DMS79 (cell line): ENCODE results near the gene ZNF236.

Experiments
- DNase-seq: peaks from one replicate; lab custom pipeline; 2025; lab: John Stamatoyannopoulos, UW

Gene ZNF236

DNA sequence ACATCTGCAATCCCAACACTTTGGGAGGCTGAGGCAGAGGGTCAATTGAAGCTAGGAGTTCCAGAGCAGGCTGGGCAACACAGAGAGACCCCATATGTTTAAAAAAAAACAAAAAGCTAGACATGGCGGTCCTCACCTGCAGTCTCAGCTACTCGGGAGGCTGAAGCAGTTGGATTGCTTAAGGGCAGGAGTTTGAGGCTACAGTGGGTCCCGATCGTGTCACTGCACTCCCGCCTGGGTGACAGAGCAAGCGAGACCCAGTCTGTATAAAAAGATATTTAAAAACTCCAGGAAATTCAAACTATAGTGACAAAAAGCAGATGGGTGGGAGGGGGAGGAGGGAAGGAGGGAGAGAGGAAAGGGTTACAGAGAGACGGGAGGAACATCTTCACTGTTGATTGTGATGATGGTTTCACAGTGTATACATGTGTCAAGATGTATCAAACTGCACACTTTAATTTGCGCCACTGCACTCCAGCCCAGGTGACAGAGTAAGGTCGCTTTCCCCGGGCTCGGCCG is 942 bp upstream of the ZNF236 start:
- DNase-seq: no peak

- DNase-seq: no peak
Observed at GRCh38 chr18:76821875-76822505, 367 bp upstream of the ZNF236 start.

GRCh38 chr18:76823161-76823538 is 793 bp downstream of the ZNF236 start:
- DNase-seq: no peak

DNA sequence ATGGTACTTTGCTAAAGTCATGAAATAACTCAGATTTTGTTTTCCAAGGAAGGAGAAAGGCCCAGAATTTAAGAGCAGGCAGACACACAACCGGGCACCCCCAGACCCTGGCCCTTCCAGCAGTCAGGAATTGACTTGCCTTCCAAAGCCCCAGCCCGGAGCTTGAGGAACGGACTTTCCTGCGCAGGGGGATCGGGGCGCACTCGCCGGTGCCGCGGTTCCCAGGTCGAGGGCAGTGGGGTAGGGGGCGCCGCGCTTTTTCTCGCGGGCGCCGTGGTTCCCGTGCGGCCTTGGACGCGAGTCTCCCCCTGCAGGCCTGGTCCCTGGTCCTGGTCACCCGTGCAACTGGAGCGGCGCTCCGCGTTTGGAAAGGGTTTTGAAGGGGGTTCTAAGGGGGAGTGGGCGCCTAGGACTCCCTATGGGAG is 1.2 kb downstream of the ZNF236 start:
- no peak for DNase-seq

- DNase-seq: no peak
Observed at GRCh38 chr18:76824145-76824676, 1.9 kb downstream of the ZNF236 start.

DNA sequence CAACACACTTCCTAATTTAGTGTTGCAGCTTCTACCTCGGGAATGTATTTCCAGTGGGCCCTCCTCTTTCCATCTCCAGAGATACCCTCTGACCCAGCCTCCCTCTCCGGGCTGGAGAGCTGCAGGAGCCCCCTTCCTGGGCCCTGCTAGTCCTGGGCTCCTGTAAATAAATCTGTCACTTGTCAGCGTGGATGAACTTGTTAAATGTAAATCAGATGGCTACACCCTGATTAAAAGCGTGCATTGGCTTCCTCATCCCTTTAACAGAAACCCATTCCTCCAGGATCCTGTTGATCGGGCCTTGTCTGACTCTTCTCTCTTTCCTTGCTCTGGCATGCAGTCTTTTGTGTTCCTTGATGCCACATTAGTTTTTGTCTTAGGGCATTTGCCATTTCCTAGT is 2.4 kb downstream of the ZNF236 start:
- no peak for DNase-seq

DNA sequence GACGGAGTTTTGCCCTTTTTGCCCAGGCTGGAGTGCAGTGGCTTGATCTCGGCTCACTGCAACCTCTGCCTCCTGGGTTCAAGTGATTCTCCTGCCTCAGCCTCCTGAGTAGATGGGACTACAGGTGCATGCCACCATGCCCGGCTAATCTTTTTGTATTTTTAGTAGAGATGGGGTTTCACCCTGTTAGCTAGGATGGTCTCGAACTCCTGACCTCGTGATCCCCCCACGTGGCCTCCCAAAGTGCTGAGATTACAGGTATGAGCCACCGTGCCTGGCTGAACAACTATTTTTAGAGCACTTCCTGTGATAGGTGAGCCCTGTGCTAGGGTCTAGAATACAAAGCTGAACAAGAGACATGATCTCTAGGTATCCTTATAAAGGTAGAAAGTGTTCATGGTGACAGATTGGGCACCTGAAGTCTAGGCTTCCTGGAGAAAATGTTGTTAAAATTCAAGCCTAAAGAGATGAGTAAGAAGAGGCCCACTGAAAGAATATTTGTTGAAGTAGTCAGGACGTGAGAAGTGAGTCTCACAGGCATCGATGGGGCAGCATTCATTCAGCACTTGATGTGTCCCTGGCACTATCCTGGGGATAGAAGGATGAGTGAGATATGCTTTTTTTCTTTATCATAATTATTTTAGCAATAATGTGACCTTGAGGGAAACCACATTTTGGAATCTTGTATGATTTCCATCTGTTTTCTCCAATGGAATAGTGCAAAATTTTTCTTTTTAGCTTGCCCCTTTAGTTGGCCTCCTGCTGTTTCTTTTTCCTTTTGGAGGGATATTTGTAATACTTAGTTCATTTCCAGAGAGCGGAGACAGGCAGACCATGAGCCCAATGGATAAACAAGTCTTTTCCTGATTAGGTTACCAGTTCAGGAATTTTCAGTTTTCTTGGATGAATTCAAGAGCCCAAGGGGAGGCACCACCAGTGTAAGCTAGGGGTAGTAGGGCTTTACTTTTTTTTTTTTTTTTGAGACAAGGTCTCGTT is 5.1 kb downstream of the ZNF236 start:
- no peak for DNase-seq

GRCh38 chr18:76834379-76834778 is 12.0 kb downstream of the ZNF236 start:
- no peak for DNase-seq

- DNase-seq: no peak
Observed at GRCh38 chr18:76835380-76835779, 13.0 kb downstream of the ZNF236 start.

GRCh38 chr18:76837071-76837470 is 14.7 kb downstream of the ZNF236 start:
- DNase-seq: no peak

- no peak for DNase-seq
Observed at GRCh38 chr18:76838182-76838581, 15.8 kb downstream of the ZNF236 start.

- DNase-seq: no peak
Observed at GRCh38 chr18:76839086-76839794, 16.9 kb downstream of the ZNF236 start.

- no peak for DNase-seq
Observed at GRCh38 chr18:76842837-76843530, 20.6 kb downstream of the ZNF236 start.

- no peak for DNase-seq
Observed at GRCh38 chr18:76844144-76844543, 21.8 kb downstream of the ZNF236 start.

- no peak for DNase-seq
Observed at GRCh38 chr18:76844742-76845477, 22.6 kb downstream of the ZNF236 start.

DNA sequence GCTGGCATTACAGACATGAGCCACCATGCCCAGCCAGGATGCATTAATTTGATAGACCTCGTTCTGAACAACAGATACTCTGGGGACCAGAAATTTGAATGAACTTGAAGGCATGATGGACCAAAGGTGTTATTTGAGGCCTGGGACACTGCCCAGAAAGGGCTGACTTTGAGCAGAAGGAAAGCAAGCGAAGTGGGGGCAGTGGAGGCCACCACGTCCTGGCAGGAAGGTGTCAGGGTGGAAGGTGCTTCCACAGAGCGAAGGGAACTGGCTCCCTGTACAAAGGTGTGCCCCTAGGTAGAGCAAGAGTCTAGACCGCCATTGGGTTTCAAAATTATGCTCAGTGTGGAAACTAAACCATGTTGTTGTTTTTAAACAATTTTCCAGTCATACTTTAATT is 23.9 kb downstream of the ZNF236 start:
- DNase-seq: no peak

- DNase-seq: no peak
Observed at GRCh38 chr18:76847916-76848315, 25.6 kb downstream of the ZNF236 start.

GRCh38 chr18:76850112-76850511 is 27.8 kb downstream of the ZNF236 start:
- no peak for DNase-seq

- DNase-seq: no peak
Observed at GRCh38 chr18:76855594-76855993, 33.2 kb downstream of the ZNF236 start.

DNA sequence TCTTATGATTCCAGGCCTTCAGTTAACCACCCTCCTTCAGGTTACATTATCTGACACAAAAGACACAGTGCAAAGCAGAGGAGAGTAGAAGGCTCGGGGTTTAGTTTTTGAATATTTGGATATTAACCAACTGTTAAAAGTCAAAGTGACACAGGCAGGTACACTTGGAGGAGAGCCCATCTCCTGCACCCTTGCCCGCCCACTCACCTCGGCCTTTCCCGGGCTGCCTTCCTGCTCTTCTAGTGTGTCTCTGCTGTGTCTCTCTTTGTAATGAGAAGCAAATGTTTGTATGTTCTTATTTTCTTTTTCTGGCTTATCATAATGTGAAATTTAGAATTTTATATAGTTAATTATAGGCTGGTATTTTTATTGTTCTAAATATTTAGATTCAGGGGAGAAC is 35.1 kb downstream of the ZNF236 start:
- DNase-seq: no peak
